ENCODE results near the gene ATP12A.

DNA sequence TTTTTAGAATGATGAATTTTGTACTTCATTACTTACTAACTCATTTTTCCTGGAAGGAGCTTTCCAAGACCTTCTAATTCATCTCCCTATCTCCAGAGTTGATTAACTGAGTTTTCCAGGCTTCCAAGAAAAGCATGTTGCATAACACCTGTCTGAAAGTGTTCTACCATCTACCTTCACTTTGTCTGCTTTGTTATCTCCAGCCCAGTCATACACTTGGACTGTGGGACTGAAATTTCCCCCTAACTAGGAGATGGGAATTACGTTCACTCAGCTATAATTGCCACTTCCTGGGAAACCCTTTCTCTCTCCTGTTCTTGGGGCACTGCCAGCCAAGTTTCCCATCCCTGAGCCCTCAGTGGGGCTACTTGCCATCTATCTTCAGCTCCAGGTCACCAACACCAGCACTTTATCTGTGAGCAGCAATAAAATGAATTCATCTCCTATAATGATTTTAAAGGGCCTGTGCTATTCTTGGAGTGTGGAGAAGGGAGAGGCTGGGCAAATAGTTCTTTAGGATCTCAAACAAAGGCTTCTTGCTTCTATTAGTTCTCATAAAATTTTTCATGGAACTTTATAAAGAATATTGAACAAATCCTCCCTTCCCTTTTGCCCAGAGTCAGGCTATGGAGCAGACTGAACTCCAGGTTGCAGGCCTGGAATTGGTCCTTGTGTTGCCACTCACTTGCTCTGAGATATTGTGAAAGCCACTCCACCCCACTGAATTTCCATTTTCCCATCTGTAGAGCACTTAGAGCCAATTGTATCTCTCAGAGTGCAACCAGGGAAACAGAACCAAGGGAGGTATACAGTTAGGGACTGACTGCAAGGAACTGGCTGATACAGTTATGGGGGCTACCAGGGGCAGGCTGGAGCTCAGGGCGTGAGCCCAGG is 17.8 kb upstream of the ATP12A start:
- no peak for TF ChIP-seq CTCF (IDR thresholded peaks at IDR 0.05)
- TF ChIP-seq POLR2A (IDR thresholded peaks at IDR 0.05) = no peak

Measured in lower leg skin (tissue), 3 donors.